K562 (cell line): ENCODE data around the gene LY6G6D. TPM values are rescaled to one million over a fixed set of nuclear protein-coding genes. Genes with fewer than 3 reads are reported as not detected.
A peak's percentile ranks its signal among the peaks of the same experiment; 100 is the strongest.

Experiments
- BRD4 ChIP-seq: fragments of 200-600 bp; sonication (generic); IDR thresholded peaks from 2 replicates; pipeline ENCODE4 v1.6.1; 2017; ENCODE audit warnings: inconsistent platforms
- BRF2 ChIP-seq: IDR thresholded peaks from 3 replicates; pipeline ENCODE4 v1.6.1; 2011; ENCODE audit warnings: borderline replicate concordance, mild to moderate bottlenecking; ENCODE audit not compliant: insufficient read length, insufficient read depth
- ESRRB ChIP-seq: fragments of 250-450 bp; sonication (Bioruptor Pico); IDR thresholded peaks from 2 replicates; pipeline ENCODE4 v1.5.0; 2020; ENCODE audit warnings: mild to moderate bottlenecking, moderate library complexity, borderline replicate concordance
- SMAD3 ChIP-seq: fragments of 450-650 bp; formaldehyde crosslinking; conservative IDR thresholded peaks from 2 replicates; pipeline ENCODE4 v1.4.0; 2020; ENCODE audit warnings: mild to moderate bottlenecking
- SP1 ChIP-seq: sonication (generic); formaldehyde crosslinking; IDR thresholded peaks from 2 replicates; pipeline ENCODE4 v1.8.1; 2022; ENCODE audit warnings: mild to moderate bottlenecking, missing genetic modification reagents
- TFAM ChIP-seq: fragments of 250-450 bp; sonication (Bioruptor Pico); conservative IDR thresholded peaks from 2 replicates; pipeline ENCODE4 v1.5.0; 2021; ENCODE audit warnings: mild to moderate bottlenecking, moderate library complexity
- ZFP36 ChIP-seq: fragments of 150-350 bp; IDR thresholded peaks from 2 replicates; pipeline ENCODE4 v1.6.1; 2018; ENCODE audit warnings: low read length, low read depth; ENCODE audit not compliant: partially characterized antibody
- ZNF311 ChIP-seq: fragments of 250-450 bp; sonication (Bioruptor Pico); IDR thresholded peaks from 2 replicates; pipeline ENCODE4 v1.4.0; 2020; ENCODE audit warnings: mild to moderate bottlenecking, moderate library complexity
- ZNF655 ChIP-seq: fragments of 250-450 bp; sonication (Bioruptor Pico); IDR thresholded peaks from 2 replicates; pipeline ENCODE4 v1.5.0; 2021
- polyA plus RNA-seq, 8 experiments: library from polyadenylated mRNA; depleted of rRNA in 4 of 8; stranded (reverse) in 5 of 8; unstranded in 3 of 8; fragments of >200 nt; fragmentation: Nextera tagmentation in 2 of 8; fragmentation: Illumina TruSeq in 1 of 8; extraction: Ambion mirVana in 2 of 8; extraction: Trizol in 1 of 8; gene quantifications; 2 replicates each; pipeline versions ENCODE4 v1.2.1 to v1.2.3, GENCODE V29; 2011 to 2014; ENCODE audit warnings: inconsistent platforms in 1 of 8, missing spikeins in 1 of 8
- total RNA-seq, 7 experiments: library from RNA; depleted of rRNA in 6 of 7; stranded (reverse); fragments of >200 nt in 6 of 7; fragmentation: Illumina TruSeq in 2 of 7; extraction: Trizol in 2 of 7; gene quantifications; 2 replicates each; pipeline versions ENCODE4 v1.2.1 to v1.2.3, GENCODE V29; 2011 to 2021; ENCODE audit warnings: low replicate concordance in 1 of 7
- TF ChIP-seq, protein P1 (sequence below): sonication (generic); formaldehyde crosslinking; IDR thresholded peaks from 2 replicates; pipeline ENCODE4 v1.8.0; 2023; ENCODE audit warnings: mild to moderate bottlenecking, missing genetic modification reagents
- TF ChIP-seq, protein P2 (sequence below): fragments of 450-650 bp; formaldehyde crosslinking; IDR thresholded peaks from 2 replicates; pipeline ENCODE4 v1.4.0; 2020; ENCODE audit warnings: mild to moderate bottlenecking, moderate library complexity
- TF ChIP-seq, protein P3 (sequence below): fragments of 450-650 bp; IDR thresholded peaks from 2 replicates; pipeline ENCODE4 v1.6.1; 2016
- TF ChIP-seq, protein P4 (sequence below): fragments of 450-650 bp; IDR thresholded peaks from 2 replicates; pipeline ENCODE4 v1.6.1; 2016; ENCODE audit warnings: antibody characterized with exemption

The LY6G6D gene
- total and polyA plus RNA-seq, 9 of the 15 experiments (the other 6 are each of a cell fraction or from before 2014, with no cell fraction given), result 0.30 to 0.38 TPM; not detected in 7

DNA sequence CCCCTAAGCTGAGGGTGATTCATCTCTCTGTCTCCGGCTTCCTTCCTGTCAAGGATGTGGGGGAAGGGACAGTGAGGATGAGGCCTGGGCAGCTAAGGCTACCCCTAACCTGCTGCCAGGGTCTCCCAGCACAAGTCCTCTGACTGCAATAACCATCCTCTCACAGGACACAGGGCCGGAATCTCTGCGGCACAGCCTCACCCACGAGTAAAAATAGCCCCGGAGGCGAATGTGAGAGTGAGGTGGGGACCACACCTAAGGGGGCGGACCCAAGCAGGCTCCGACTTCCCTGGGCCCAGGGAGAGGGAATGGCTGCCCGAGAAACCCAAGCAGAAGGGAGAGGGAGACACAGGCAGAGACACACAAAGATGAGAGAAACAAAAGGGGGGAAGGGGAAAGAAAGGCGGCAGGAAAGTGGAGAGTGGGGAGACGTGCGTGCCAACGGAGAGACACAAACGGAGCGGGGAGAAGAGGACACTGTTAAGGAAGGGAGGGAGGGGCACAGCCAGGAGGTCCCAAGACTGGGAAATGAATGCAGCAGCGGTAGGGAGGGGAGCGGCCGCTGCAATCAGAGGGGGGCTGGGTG lies 19.8 kb downstream of the LY6G6D start (continued):
- TF ChIP-seq ZFP36, result no peak
- TF ChIP-seq, protein P1, sequence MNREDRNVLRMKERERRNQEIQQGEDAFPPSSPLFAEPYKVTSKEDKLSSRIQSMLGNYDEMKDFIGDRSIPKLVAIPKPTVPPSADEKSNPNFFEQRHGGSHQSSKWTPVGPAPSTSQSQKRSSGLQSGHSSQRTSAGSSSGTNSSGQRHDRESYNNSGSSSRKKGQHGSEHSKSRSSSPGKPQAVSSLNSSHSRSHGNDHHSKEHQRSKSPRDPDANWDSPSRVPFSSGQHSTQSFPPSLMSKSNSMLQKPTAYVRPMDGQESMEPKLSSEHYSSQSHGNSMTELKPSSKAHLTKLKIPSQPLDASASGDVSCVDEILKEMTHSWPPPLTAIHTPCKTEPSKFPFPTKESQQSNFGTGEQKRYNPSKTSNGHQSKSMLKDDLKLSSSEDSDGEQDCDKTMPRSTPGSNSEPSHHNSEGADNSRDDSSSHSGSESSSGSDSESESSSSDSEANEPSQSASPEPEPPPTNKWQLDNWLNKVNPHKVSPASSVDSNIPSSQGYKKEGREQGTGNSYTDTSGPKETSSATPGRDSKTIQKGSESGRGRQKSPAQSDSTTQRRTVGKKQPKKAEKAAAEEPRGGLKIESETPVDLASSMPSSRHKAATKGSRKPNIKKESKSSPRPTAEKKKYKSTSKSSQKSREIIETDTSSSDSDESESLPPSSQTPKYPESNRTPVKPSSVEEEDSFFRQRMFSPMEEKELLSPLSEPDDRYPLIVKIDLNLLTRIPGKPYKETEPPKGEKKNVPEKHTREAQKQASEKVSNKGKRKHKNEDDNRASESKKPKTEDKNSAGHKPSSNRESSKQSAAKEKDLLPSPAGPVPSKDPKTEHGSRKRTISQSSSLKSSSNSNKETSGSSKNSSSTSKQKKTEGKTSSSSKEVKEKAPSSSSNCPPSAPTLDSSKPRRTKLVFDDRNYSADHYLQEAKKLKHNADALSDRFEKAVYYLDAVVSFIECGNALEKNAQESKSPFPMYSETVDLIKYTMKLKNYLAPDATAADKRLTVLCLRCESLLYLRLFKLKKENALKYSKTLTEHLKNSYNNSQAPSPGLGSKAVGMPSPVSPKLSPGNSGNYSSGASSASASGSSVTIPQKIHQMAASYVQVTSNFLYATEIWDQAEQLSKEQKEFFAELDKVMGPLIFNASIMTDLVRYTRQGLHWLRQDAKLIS (CRISPR knock-in tag), result no peak
- 0 out of 2 replicates have a peak, but pooled peaks have one; percentile 6 for TF ChIP-seq SMAD3 (CRISPR knock-in tag)
- peak; percentile 87 for TF ChIP-seq SP1 (CRISPR knock-in tag)
- TF ChIP-seq, protein P2, sequence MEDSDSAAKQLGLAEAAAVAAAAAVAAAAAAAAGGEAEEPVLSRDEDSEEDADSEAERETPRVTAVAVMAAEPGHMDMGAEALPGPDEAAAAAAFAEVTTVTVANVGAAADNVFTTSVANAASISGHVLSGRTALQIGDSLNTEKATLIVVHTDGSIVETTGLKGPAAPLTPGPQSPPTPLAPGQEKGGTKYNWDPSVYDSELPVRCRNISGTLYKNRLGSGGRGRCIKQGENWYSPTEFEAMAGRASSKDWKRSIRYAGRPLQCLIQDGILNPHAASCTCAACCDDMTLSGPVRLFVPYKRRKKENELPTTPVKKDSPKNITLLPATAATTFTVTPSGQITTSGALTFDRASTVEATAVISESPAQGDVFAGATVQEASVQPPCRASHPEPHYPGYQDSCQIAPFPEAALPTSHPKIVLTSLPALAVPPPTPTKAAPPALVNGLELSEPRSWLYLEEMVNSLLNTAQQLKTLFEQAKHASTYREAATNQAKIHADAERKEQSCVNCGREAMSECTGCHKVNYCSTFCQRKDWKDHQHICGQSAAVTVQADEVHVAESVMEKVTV (CRISPR knock-in tag), result no peak
- TF ChIP-seq TFAM, result no peak
- no peak for TF ChIP-seq ZNF311 (CRISPR knock-in tag)
- TF ChIP-seq BRF2, result no peak
- TF ChIP-seq, protein P3, sequence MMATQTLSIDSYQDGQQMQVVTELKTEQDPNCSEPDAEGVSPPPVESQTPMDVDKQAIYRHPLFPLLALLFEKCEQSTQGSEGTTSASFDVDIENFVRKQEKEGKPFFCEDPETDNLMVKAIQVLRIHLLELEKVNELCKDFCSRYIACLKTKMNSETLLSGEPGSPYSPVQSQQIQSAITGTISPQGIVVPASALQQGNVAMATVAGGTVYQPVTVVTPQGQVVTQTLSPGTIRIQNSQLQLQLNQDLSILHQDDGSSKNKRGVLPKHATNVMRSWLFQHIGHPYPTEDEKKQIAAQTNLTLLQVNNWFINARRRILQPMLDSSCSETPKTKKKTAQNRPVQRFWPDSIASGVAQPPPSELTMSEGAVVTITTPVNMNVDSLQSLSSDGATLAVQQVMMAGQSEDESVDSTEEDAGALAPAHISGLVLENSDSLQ, result no peak
- TF ChIP-seq, protein P4, sequence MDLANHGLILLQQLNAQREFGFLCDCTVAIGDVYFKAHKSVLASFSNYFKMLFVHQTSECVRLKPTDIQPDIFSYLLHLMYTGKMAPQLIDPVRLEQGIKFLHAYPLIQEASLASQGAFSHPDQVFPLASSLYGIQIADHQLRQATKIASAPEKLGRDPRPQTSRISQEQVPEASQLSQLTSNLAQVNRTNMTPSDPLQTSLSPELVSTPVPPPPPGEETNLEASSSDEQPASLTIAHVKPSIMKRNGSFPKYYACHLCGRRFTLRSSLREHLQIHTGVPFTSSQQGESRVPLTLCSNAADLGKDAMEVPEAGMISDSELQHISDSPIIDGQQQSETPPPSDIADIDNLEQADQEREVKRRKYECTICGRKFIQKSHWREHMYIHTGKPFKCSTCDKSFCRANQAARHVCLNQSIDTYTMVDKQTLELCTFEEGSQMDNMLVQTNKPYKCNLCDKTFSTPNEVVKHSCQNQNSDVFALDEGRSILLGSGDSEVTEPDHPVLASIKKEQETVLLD, result 0 out of 2 replicates have a peak, but pooled peaks have one; percentile 60
- TF ChIP-seq ESRRB (CRISPR knock-in tag), result no peak
- TF ChIP-seq BRD4, result peak; percentile 93; the same call in 1 of the 2 replicates
- TF ChIP-seq ZNF655 (CRISPR knock-in tag), result no peak
